Hippocampal formation (tissue), 2 donors: Measurements from ENCODE around the gene MRPS31.
"Not testable (repeated sequence)": the region's sequence is repeated elsewhere in the genome, so short reads cannot be mapped to it uniquely, and the experiment has no call there.

Experiments
- DNase-seq, 2 donors: peaks; one replicate each; lab custom pipeline; 2025; lab: John Stamatoyannopoulos, UW

Gene MRPS31

GRCh38 chr13:40758811-40759210, 12.2 kb downstream of the MRPS31 start:
- no peak for DNase-seq

- no peak for DNase-seq
Observed at GRCh38 chr13:40756042-40756441, 14.9 kb downstream of the MRPS31 start.

- DNase-seq, result no peak
Observed at GRCh38 chr13:40755082-40755700, 15.8 kb downstream of the MRPS31 start.

GRCh38 chr13:40749327-40749726, 21.7 kb downstream of the MRPS31 start:
- DNase-seq, result no peak

- not testable (repeated sequence) for DNase-seq
Observed at GRCh38 chr13:40735232-40735548, 35.8 kb downstream of the MRPS31 start.

GRCh38 chr13:40734536-40735231, 36.3 kb downstream of the MRPS31 start:
- not testable (repeated sequence) for DNase-seq

- DNase-seq, result no peak
Observed at GRCh38 chr13:40732658-40733057, 38.3 kb downstream of the MRPS31 start.

GRCh38 chr13:40728595-40728994, 42.4 kb downstream of the MRPS31 start:
- DNase-seq, result no peak

GRCh38 chr13:40714433-40714832, 56.6 kb downstream of the MRPS31 start:
- DNase-seq, result not testable (repeated sequence)

- DNase-seq, result no peak
Observed at GRCh38 chr13:40706439-40706838, 64.6 kb downstream of the MRPS31 start.

GRCh38 chr13:40697711-40698110, 73.3 kb downstream of the MRPS31 start:
- DNase-seq, result no peak

GRCh38 chr13:40694426-40694825, 76.6 kb downstream of the MRPS31 start:
- DNase-seq, result no peak

GRCh38 chr13:40692946-40693345, 78.0 kb downstream of the MRPS31 start:
- DNase-seq, result no peak

- no peak for DNase-seq
Observed at GRCh38 chr13:40688781-40689180, 82.2 kb downstream of the MRPS31 start.

GRCh38 chr13:40682449-40683240, 88.3 kb downstream of the MRPS31 start:
- peak in 1 of 2 donors; percentile 52 for DNase-seq

- DNase-seq, result no peak
Observed at GRCh38 chr13:40681341-40682146, 89.4 kb downstream of the MRPS31 start.

GRCh38 chr13:40680659-40681323, 90.2 kb downstream of the MRPS31 start:
- DNase-seq, result no peak

GRCh38 chr13:40679480-40679985, 91.5 kb downstream of the MRPS31 start:
- DNase-seq, result no peak
